Gastroesophageal sphincter (tissue), 3 donors: Measurements from ENCODE around the gene CLASP1.

Experiments used
- CTCF ChIP-seq, 4 experiments: fragments of 200-600 bp in 2 of 4; fragments of 450-650 bp in 2 of 4; sonication (generic) in 1 of 4; IDR thresholded peaks; one replicate each; pipeline ENCODE4 v1.5.1; 2017 to 2019; ENCODE audit warnings: antibody characterized with exemption in 4 of 4, mild to moderate bottlenecking in 2 of 4, moderate library complexity in 2 of 4
- POLR2A ChIP-seq, 2 donors: fragments of 450-650 bp; IDR thresholded peaks; one replicate each; pipeline ENCODE4 v1.6.1; 2017; ENCODE audit warnings: antibody characterized with exemption in 2 of 2, mild to moderate bottlenecking in 2 of 2, moderate library complexity in 1 of 2

GRCh38 chr2:121429119-121429903, 220.0 kb downstream of the CLASP1 start:
- TF ChIP-seq CTCF (IDR thresholded peaks at IDR 0.05) (no peak), POLR2A (IDR thresholded peaks at IDR 0.05) (no peak)
